HPDE6-E6E7 (cell line): ENCODE measurements around the gene AMMECR1.
"Not testable (repeated sequence)": the region's sequence is repeated elsewhere in the genome, so short reads cannot be mapped to it uniquely, and the experiment has no call there.

Experiments
- DNase-seq: peaks from one replicate; pipeline ENCODE4 v3.0.0; 2011; ENCODE audit warnings: missing footprints; ENCODE audit errors: extremely low spot score

The AMMECR1 gene

GRCh38 chrX:110171442-110171841, 146.4 kb downstream of the AMMECR1 start:
- DNase-seq = no peak

DNA sequence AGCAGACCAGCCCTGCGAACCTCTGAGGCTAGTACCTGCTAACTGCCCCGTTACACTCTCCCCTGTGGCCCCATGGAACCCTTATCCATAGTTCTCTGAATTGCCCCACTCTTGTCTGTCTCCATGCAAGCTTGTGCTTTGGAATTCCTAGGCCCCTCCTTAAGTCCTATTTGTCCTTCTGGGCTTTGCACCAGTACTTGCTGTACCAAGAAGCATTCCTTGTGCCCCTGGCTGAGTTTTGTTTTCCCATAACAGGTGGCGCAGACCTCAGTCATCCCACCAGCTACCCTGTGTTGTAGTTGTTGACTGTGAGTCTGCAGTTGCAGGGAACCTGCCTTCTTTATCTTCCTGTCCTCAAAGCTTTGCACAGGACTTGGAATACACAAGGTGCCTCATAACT, 147.9 kb downstream of the AMMECR1 start:
- DNase-seq = no peak

DNA sequence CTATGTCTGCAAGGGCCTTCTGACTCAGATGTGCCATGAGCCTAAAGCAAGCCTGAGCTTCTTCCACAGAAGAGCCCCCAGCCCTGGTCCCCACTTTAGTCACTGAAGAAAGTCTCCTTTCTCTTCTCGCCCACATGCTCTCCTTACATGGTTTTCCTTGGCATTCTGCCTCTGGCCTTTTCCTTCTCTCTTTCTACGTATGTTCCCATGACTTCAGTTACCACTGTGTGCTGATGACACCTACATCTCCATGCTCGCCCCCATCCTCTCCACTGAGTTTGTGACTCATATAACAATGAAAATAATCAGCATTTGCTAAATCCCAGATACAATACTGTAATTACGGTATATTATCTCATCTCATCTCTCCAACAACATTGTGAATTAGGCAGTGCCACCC, 149.3 kb downstream of the AMMECR1 start:
- DNase-seq = no peak

- no peak for DNase-seq
Measured at GRCh38 chrX:110167952-110168451, 149.9 kb downstream of the AMMECR1 start.

GRCh38 chrX:110163488-110163887, 154.4 kb downstream of the AMMECR1 start:
- no peak for DNase-seq

DNA sequence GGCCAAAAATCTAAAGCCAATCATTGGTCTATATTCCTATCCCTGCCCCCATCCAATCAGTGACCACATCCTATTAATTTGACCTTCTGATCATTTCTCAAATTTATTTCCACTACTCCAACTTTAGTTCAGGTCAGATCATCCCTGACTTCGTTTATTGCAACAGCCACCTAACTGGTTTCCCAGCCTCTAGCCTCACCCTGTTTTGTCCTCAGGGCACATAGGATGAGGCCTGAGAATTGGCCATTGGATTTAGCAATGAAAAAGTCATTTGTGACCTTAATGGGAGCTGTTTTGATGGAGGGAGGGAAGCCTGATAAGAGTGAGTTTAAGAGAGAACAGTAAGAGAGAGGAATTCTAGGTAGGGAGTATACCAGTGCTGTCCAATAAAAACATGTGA, 155.0 kb downstream of the AMMECR1 start:
- DNase-seq = no peak

- DNase-seq = no peak
Measured at GRCh38 chrX:110162131-110162530, 155.8 kb downstream of the AMMECR1 start.

GRCh38 chrX:110161361-110161686, 156.6 kb downstream of the AMMECR1 start:
- no peak for DNase-seq

DNA sequence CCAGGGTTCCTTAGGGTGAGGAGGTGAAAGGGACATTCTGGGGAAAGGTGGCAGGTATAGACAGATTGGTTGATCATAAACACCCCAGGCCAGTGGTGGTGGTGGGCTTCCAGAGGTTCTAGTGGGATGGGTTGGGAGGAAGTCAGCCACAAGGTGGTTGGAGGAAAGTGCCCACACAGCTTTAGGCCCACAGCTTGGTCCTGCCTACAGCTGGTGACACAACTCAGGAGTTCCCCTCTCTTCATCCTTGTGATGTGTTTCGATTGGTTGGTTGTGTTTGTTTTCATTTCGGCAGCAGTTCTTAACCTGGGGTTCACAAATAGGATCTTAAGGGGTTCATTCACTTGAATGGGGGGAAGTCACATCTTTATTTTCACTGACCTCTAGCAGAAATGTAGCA, 158.0 kb downstream of the AMMECR1 start:
- DNase-seq = no peak

- no peak for DNase-seq
Measured at GRCh38 chrX:110159235-110159634, 158.7 kb downstream of the AMMECR1 start.

DNA sequence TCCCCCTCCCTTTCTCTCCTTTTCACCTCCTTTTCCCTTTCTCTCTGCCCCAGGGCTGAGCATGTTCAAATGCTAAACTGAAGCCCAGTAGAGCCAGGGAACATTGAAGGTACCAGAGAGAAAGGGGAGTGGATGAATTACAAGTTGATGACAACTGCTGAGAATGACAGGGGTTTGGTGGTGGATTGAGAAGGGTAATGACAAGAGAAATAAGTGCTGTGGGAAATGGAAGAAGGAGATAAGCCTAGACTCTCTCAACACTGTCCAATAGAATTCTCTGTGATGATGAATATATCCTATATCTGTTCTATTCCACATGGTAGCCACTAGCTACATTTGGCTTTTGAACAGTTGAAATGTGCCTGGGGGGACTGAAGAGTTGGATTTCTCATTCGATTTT, 160.4 kb downstream of the AMMECR1 start:
- DNase-seq = no peak

DNA sequence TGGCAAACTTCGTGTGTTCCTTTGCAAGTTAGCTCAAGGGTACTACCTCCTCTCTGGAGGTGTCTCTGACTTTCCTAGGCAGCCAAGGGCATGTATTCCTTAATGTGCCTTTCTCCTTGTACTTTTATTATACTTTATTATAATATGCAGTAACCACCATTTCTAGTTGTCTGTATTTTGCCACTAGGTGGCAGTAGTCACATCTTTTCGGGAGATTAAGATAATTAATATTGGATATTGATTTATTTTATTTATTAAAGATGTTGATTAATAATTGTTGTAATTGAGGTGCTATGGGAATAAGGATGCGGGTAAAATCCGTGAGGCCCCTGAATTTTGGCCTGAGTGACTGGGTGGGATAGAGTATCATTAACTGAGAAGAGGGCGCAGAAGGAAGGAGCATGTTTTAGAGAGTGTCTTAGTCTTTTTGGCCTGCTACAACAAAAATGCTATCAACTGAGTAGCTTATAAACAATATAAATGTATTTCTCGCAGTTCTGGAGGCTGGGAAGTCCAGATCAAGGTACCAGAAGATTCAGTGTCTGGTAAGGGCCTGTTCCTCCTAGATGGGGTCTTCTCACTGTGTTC, 161.6 kb downstream of the AMMECR1 start:
- no peak for DNase-seq

GRCh38 chrX:110155759-110156158, 162.1 kb downstream of the AMMECR1 start:
- DNase-seq = no peak

DNA sequence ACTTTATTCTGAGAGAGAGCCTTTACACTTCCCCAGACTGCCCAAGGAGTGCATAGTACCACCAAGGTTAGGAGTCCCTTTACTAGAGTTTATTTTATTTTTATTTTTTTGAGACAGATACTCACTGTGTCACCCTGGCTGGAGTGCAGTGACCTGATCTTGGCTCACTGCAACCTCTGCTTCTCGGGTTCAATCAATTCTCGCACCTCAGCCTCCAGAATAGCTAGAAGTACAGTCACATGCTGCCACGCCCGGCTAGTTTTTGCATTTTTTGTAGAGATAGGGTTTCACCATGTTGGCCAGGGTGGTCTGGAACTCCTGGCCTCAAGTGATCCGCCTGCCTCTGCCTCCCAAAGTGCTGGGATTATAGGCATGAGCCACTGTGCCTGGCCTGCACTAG, 163.6 kb downstream of the AMMECR1 start:
- DNase-seq = not testable (repeated sequence)

DNA sequence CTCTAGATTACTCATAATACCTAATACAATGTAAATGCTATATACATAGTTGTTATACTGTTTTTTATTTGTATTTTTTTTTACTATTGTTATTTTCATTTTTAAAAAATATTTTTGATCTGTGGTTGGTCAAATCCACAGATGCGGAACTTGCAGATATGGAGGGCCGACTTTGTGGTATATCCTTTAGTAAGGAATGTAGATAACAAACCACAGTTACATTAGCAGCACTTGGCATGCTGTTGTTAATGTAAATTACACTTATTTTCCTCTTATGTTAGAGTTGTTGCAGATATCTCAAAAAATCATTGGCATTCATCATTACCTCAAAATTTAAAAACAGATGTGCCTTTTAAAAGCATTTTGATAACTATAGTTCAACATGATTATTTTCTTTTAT, 164.0 kb downstream of the AMMECR1 start:
- no peak for DNase-seq

- no peak for DNase-seq
Measured at GRCh38 chrX:110153244-110153643, 164.6 kb downstream of the AMMECR1 start.

DNA sequence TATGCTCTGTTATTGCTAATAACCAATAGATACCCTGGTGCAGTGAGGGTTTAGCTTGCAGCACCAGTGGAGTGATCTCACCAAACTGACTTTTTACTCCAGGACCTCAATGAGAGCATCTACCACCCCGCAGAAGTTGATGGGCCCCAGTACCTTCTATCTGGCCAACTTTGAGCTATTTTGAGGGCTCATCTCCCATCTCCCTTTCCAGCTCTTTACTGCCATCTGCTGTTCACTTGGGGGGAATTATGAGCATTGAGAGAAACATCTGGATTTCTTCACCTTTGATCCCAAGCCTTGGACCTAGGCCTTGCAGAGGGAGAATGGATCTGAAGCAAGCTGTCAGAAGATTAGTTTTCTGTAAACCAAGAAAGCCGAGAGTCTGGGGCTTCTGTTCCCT, 171.4 kb downstream of the AMMECR1 start:
- no peak for DNase-seq

DNA sequence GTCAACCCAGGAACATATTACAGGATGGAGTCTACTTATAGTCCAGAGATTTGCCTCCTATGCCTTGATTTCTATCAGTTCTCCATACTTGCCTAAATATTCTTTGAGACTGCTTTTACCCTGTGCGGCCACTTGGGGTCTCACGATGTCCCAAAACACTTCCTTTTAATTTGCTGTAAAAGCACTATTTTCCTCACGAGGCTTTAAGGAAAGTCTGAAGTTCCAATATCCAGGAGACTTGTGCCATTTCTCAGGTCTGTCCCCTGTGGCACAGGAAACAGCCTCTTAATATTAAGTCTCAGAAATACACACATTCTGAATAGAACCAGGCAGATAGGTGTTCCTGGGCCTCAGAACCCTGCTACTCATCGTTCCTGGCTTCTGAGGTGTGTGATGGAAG, 172.0 kb downstream of the AMMECR1 start:
- no peak for DNase-seq

- no peak for DNase-seq
Measured at GRCh38 chrX:110145311-110145710, 172.6 kb downstream of the AMMECR1 start.
